ENCODE results near the gene WDR54. TPM values are rescaled to one million over a fixed set of nuclear protein-coding genes. Genes with fewer than 3 reads are reported as not detected.

The WDR54 gene
- total and polyA plus RNA-seq, 2 donors (not counting 3 experiments of a cell fraction or from before 2014, with no cell fraction given), result 21.7 to 46.3 TPM

- Histone ChIP-seq H3K4me2 (ENCODE audit: insufficient read depth, low read length) (no peak overlapping the region), H3K36me3 (ENCODE audit: control insufficient read depth in 2 of 2, extremely low read depth in 1 of 2, insufficient read depth in 2 of 2, low read length in 2 of 2) (peaks cover 10 to 45% of the 10 kb centered on the region in 2 experiments), H3K79me2 (ENCODE audit: control insufficient read depth, insufficient read depth, low read length) (peaks cover 2% of the 10 kb centered on the region), H2AFZ (ENCODE audit: low read depth, low read length) (no peak overlapping the region), H3K4me3 (replicated peaks in 1 of 3; ENCODE audit: insufficient read depth in 1 of 3, low read depth in 1 of 3, low read length in 3 of 3) (no peak overlapping the region), H3K9me3 (replicated peaks; ENCODE audit: control insufficient read depth, insufficient read depth, low read length) (no peaks in the 10 kb centered on the region), H3K9ac (replicated peaks; ENCODE audit: extremely low read depth, insufficient read depth, low read length) (no peak overlapping the region), H3K27ac (ENCODE audit: insufficient read depth, low read depth, low read length) (no peak overlapping the region), H4K20me1 (replicated peaks; ENCODE audit: control insufficient read depth, extremely low read depth, insufficient read depth, low read length) (no peaks in the 10 kb centered on the region), H3K9me1 (replicated peaks; ENCODE audit: control insufficient read depth, extremely low read depth, insufficient read depth, low read length) (no peaks in the 10 kb centered on the region), H3K27me3 (ENCODE audit: control insufficient read depth in 2 of 2, insufficient read depth in 2 of 2, low read length in 2 of 2) (no peaks in the 10 kb centered on the region), H3K4me1 (ENCODE audit: control insufficient read depth, extremely low read depth, insufficient read depth, low read length) (no peaks in the 10 kb centered on the region)
- BruUV-seq (replicated peaks), result no TSS peak
- intact Hi-C loops (cut with micrococcal nuclease) (no loop called here), dilution Hi-C loops (cut with MboI; ENCODE audit: extremely low pct_ligation_motif_present, low sequenced_read_pairs) (no loop called here)
- TF ChIP-seq MAX (IDR thresholded peaks at IDR 0.05; ENCODE audit: insufficient read depth, insufficient read length), result no peak
- no peak for TF ChIP-seq FOS (IDR thresholded peaks at IDR 0.05; ENCODE audit: borderline replicate concordance, insufficient read depth, low read length)
- TF ChIP-seq POLR2A (IDR thresholded peaks at IDR 0.05; ENCODE audit: low read depth, low read length), result no peak
- TF ChIP-seq CTCF (IDR thresholded peaks at IDR 0.05; ENCODE audit: extremely low read depth in 1 of 2, insufficient read depth in 1 of 2, low read depth in 1 of 2, low read length in 2 of 2), result no peak
- TF ChIP-seq GATA2 (IDR thresholded peaks at IDR 0.05; ENCODE audit: insufficient read depth, insufficient read length, low read depth, low read length), result no peak
- TF ChIP-seq JUN (IDR thresholded peaks at IDR 0.05; ENCODE audit: borderline replicate concordance, insufficient read depth, insufficient read length, low read depth), result no peak
- no peak for TF ChIP-seq POLR2AphosphoS5 (IDR thresholded peaks at IDR 0.05; ENCODE audit: insufficient read depth, low read depth, low read length)
- TF ChIP-seq EZH2 (IDR thresholded peaks at IDR 0.05; ENCODE audit: borderline replicate concordance, low read depth, low read length, severe bottlenecking), result no peak
- TF ChIP-seq MYC (IDR thresholded peaks at IDR 0.05; ENCODE audit: low read depth, low read length), result no peak
- POLR2A ChIA-PET, result no interaction called here
- CTCF ChIA-PET, result no interaction called here
- FAIRE-seq (no peak), DNase-seq (ENCODE audit: low read depth, low spot score) (no peak)
These were observed 48.9 kb upstream of the WDR54 start for GRCh38 chr2:74372674-74373073.
